VCaP (cell line): Measurements from ENCODE around the gene NR2F2.

Source experiments
- H3K27ac ChIP-seq: fragments of 450-650 bp; 2 replicates; pipeline ENCODE4 v1.5.1; 2017
- TF ChIP-seq, protein P1 (sequence below): fragments of 450-650 bp; conservative IDR thresholded peaks from 2 replicates; pipeline ENCODE4 v1.5.1; 2017; ENCODE audit warnings: mild to moderate bottlenecking, moderate library complexity

NR2F2 gene

DNA sequence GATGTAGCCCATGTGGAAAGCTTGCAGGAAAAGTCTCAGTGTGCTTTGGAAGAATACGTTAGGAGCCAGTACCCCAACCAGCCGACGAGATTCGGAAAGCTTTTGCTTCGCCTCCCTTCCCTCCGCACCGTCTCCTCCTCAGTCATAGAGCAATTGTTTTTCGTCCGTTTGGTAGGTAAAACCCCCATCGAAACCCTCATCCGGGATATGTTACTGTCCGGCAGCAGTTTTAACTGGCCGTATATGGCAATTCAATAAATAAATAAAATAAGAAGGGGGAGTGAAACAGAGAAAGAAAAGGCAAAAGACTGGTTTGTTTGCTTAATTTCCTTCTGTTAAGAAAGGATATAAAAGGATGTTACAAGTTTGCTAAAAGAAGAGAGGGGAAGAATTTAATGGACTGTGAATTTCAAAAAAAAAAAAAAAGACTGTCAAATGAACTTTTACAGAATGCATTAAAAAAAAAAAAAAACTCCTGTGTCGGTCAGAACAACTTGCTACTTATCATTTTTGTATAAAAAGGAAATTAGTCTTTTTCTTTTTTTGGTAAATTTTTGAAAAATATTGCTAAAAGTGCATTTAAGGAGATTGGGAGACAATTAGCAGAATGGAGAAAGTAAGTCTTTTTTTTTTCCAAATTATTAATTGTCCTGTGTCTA, 7.0 kb downstream of the NR2F2 start:
- peak overlapping the region; percentile 100 for H3K27ac ChIP-seq
- TF ChIP-seq, protein P1, sequence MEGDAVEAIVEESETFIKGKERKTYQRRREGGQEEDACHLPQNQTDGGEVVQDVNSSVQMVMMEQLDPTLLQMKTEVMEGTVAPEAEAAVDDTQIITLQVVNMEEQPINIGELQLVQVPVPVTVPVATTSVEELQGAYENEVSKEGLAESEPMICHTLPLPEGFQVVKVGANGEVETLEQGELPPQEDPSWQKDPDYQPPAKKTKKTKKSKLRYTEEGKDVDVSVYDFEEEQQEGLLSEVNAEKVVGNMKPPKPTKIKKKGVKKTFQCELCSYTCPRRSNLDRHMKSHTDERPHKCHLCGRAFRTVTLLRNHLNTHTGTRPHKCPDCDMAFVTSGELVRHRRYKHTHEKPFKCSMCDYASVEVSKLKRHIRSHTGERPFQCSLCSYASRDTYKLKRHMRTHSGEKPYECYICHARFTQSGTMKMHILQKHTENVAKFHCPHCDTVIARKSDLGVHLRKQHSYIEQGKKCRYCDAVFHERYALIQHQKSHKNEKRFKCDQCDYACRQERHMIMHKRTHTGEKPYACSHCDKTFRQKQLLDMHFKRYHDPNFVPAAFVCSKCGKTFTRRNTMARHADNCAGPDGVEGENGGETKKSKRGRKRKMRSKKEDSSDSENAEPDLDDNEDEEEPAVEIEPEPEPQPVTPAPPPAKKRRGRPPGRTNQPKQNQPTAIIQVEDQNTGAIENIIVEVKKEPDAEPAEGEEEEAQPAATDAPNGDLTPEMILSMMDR, result no peak

GRCh38 chr15:96338074-96338765, 7.7 kb downstream of the NR2F2 start:
- TF ChIP-seq, protein P1, result no peak
- H3K27ac ChIP-seq, result peak overlapping the region; percentile 100

GRCh38 chr15:96338766-96339618, 8.5 kb downstream of the NR2F2 start:
- H3K27ac ChIP-seq, result peak overlapping the region; percentile 100
- TF ChIP-seq, protein P1, result no peak

DNA sequence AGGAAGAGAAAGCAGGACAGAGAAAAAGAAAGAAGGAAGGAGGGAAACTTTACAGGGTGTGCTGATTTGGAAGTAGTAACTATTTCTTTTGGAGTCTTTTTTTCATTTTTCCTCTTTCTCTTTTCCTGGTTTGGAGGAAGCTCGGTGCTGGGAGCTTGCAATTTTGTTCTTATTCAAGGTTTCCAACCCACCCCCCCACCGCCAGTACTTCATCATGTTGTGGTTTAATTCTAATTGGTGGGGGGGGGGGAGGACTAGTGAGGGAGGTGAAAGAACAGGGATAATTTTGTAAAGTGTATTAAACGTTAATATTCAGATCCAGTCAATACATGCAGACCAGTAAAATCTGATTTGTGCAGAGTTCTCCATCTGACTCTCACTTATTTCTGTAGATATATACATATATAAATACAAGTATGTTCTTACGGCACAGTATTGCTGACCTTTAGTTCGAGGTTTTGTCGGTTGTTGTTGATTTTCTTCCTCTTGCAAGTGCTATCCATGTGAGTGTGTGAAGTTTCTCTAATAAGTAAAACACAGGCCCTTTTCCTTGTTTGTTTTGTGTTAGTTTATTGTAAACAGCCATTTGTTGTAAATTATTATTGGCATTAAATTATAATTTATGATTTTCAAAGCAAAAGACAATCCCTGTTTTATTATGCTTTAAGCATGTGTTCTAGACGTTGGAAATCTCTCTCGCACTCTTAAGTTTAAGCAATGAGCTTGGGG, 9.3 kb downstream of the NR2F2 start:
- TF ChIP-seq, protein P1, result no peak
- peak overlapping the region; percentile 100 for H3K27ac ChIP-seq

GRCh38 chr15:96340348-96340597, 9.8 kb downstream of the NR2F2 start:
- TF ChIP-seq, protein P1, result no peak
- H3K27ac ChIP-seq, result peak overlapping the region; percentile 100

- TF ChIP-seq, protein P1, result no peak
- H3K27ac ChIP-seq, result peak overlapping the region; percentile 100
These were observed 10.4 kb downstream of the NR2F2 start for GRCh38 chr15:96340598-96341512.
